Transverse colon (tissue), 4 donors: ENCODE measurements around the gene TMEM87A. TPM values are rescaled to one million over a fixed set of nuclear protein-coding genes. Genes with fewer than 3 reads are reported as not detected.

Source experiments
- DNase-seq: peaks from one replicate; pipeline ENCODE4 v3.0.0-alpha.2; 2019
- H3K27ac ChIP-seq, 4 donors: fragments of 200-600 bp; sonication (generic); 2 replicates each; pipeline ENCODE4 v1.5.1; 2016 to 2018; ENCODE audit warnings: inconsistent platforms in 4 of 4
- H3K27me3 ChIP-seq: fragments of 200-600 bp; sonication (generic); 2 replicates; pipeline ENCODE4 v1.5.1; 2017; ENCODE audit warnings: inconsistent platforms
- H3K36me3 ChIP-seq, 4 donors: fragments of 200-600 bp; sonication (generic); 2 replicates each; pipeline ENCODE4 v1.5.1; 2017 to 2019; ENCODE audit warnings: inconsistent platforms in 4 of 4
- H3K4me1 ChIP-seq, 4 donors: fragments of 200-600 bp; sonication (generic); 2 replicates each; pipeline ENCODE4 v1.5.1; 2017 to 2020; ENCODE audit warnings: inconsistent platforms in 4 of 4
- H3K4me3 ChIP-seq, 4 donors: fragments of 200-600 bp; sonication (generic); 1 replicate in 1 of 4; 2 replicates in 3 of 4; pipeline versions ENCODE4 v1.5.1 to v1.6.1; 2017 to 2019; ENCODE audit warnings: inconsistent platforms in 4 of 4
- H3K9me3 ChIP-seq, 2 donors: fragments of 200-600 bp; sonication (generic); 2 replicates each; pipeline ENCODE4 v1.5.1; 2017 to 2019; ENCODE audit warnings: inconsistent platforms in 2 of 2
- EP300 ChIP-seq: sonication (generic); formaldehyde crosslinking; IDR thresholded peaks from one replicate; pipeline ENCODE4 v1.6.1; 2017; ENCODE audit warnings: antibody characterized with exemption, low read depth
- POLR2A ChIP-seq: fragments of 450-650 bp; IDR thresholded peaks from one replicate; pipeline ENCODE4 v1.6.1; 2016; ENCODE audit warnings: antibody characterized with exemption, mild to moderate bottlenecking, moderate library complexity
- POLR2AphosphoS5 ChIP-seq, 3 donors: sonication (generic); formaldehyde crosslinking; IDR thresholded peaks; one replicate each; pipeline ENCODE4 v1.6.1; 2016; ENCODE audit warnings: antibody characterized with exemption in 3 of 3
- WGBS, 2 donors: methylation state at CpG; one replicate each; pipeline ENCODE4 v1.1.5; 2018; ENCODE audit warnings: low coverage in 1 of 2; 5-methylcytosine and 5-hydroxymethylcytosine counted together
- in situ Hi-C, 4 donors: fragments of 200-750 bp; cut with MboI; loops; one replicate each; pipeline versions ENCODE4 v1.15.0 to v1.15.1; 2017; ENCODE audit warnings: low sequenced_read_pairs in 3 of 4, low pct_ligation_motif_present in 1 of 4, low pct_unique_long_range_greater_than_20kb in 1 of 4
- intact Hi-C: fragments of 100-400 bp; cut with DNase I; formaldehyde crosslinking; loops from one replicate; pipeline ENCODE4 v1.15.1; 2023; ENCODE audit warnings: low total_unique reads
- total RNA-seq, 4 donors: library from RNA; depleted of rRNA; stranded (reverse); fragments of >200 nt; gene quantifications; one replicate each; pipeline ENCODE4 v1.1.0, GENCODE V29; 2016
- TF ChIP-seq, protein P1 (sequence below), 5 experiments: fragments of 200-600 bp in 3 of 5; fragments of 450-650 bp in 2 of 5; sonication (generic) in 3 of 5; IDR thresholded peaks; 1 replicate in 2 of 5; 2 replicates in 3 of 5; pipeline ENCODE4 v1.5.1; 2016 to 2017; ENCODE audit warnings: antibody characterized with exemption in 5 of 5, inconsistent platforms in 3 of 5, mild to moderate bottlenecking in 2 of 5, moderate library complexity in 1 of 5

The TMEM87A gene
- total RNA-seq, 4 donors from 2014 or later = 93.1 to 110 (median 107) TPM

GRCh38 chr15:42206406-42206805 lies 66.8 kb downstream of the TMEM87A start:
- intact Hi-C loops = no loop called here
- in situ Hi-C loops = no loop called here
- peaks cover 0 to 10% (median 7%) of the 10 kb centered on the region in 4 donors for H3K36me3 ChIP-seq
- no peak for DNase-seq
- H3K27me3 ChIP-seq = no peaks in the 10 kb centered on the region
- H3K9me3 ChIP-seq = no peaks in the 10 kb centered on the region
- H3K4me3 ChIP-seq = no peak overlapping the region
- 73 to 80% methylated on average over 2 to 4 of the region's 4 CpGs for WGBS, 2 donors
- TF ChIP-seq POLR2AphosphoS5 (IDR thresholded peaks at IDR 0.05) = no peak
- no peak for TF ChIP-seq EP300
- TF ChIP-seq, protein P1, sequence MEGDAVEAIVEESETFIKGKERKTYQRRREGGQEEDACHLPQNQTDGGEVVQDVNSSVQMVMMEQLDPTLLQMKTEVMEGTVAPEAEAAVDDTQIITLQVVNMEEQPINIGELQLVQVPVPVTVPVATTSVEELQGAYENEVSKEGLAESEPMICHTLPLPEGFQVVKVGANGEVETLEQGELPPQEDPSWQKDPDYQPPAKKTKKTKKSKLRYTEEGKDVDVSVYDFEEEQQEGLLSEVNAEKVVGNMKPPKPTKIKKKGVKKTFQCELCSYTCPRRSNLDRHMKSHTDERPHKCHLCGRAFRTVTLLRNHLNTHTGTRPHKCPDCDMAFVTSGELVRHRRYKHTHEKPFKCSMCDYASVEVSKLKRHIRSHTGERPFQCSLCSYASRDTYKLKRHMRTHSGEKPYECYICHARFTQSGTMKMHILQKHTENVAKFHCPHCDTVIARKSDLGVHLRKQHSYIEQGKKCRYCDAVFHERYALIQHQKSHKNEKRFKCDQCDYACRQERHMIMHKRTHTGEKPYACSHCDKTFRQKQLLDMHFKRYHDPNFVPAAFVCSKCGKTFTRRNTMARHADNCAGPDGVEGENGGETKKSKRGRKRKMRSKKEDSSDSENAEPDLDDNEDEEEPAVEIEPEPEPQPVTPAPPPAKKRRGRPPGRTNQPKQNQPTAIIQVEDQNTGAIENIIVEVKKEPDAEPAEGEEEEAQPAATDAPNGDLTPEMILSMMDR (IDR thresholded peaks at IDR 0.05) = no peak
- no peak for TF ChIP-seq POLR2A
- no peak overlapping the region for H3K27ac ChIP-seq
- H3K4me1 ChIP-seq = peaks cover 0 to 28% (median 10%) of the 10 kb centered on the region in 4 donors

DNA sequence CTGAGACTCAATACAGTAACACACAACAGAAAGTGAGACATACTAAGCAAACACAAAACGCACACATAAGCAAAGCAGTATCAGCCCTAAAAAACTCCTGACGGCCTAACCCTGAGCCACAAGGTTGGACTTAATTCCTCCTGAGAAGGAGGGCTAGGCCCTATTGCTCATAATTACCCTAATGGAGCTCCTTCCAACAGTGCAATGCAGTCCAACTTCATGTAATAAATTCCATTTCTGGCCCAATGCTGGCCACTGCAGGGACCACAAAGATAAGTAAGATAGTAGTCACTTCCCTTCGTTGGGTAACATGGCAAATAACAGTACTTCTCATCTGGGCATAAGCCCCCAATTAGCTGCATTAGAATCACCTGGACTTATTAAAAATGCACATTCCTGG lies 69.3 kb downstream of the TMEM87A start:
- intact Hi-C loops (no loop called here), in situ Hi-C loops (no loop called here)
- no peak for DNase-seq
- 80 to 90% methylated on average over 1 to 3 of the region's 3 CpGs for WGBS, 2 donors
- TF ChIP-seq EP300 (no peak), POLR2A (no peak), POLR2AphosphoS5 (IDR thresholded peaks at IDR 0.05) (no peak)
- TF ChIP-seq, protein P1 (IDR thresholded peaks at IDR 0.05) = no peak
- Histone ChIP-seq H3K36me3 (peaks cover 0 to 11% (median 2%) of the 10 kb centered on the region in 4 donors), H3K4me3 (no peak overlapping the region), H3K4me1 (peaks cover 0 to 28% (median 10%) of the 10 kb centered on the region in 4 donors), H3K9me3 (no peaks in the 10 kb centered on the region), H3K27ac (no peak overlapping the region), H3K27me3 (no peaks in the 10 kb centered on the region)

- in situ Hi-C loops = no loop called here
- DNase-seq = no peak
- 60 to 80% methylated on average over 2 of the region's 2 CpGs for WGBS, 2 donors
These were observed 70.6 kb downstream of the TMEM87A start for GRCh38 chr15:42202653-42203052.

DNA sequence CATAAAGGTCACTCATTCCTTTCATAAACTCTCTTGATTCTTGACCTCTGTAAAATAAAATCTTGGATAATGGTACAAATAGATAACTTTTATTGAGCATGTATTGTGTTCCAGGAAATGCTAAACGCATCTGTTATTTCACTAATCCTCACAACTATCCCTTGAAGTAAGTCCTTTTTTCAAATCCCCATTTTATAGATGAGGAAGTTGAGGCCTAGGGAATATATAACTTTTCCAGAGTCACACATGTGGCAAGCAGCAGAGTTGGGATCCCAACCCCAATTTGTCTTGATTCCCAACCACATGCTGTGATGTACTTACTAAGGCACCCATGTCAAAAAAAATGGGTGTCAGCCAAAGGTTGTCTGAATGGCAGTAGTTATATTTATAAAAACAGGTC lies 71.4 kb downstream of the TMEM87A start:
- intact Hi-C loops (no loop called here), in situ Hi-C loops (no loop called here)
- H3K9me3 ChIP-seq = no peaks in the 10 kb centered on the region
- no peak overlapping the region for H3K4me3 ChIP-seq
- no peak for DNase-seq
- H3K27ac ChIP-seq = no peak overlapping the region
- no peaks in the 10 kb centered on the region for H3K27me3 ChIP-seq
- TF ChIP-seq EP300 (no peak), POLR2AphosphoS5 (IDR thresholded peaks at IDR 0.05) (no peak), POLR2A (no peak)
- TF ChIP-seq, protein P1 (IDR thresholded peaks at IDR 0.05) = no peak
- WGBS, 2 donors = 95 to 100% methylated on average over 1 of the region's 1 CpG
- peaks cover 0 to 21% (median 7%) of the 10 kb centered on the region in 4 donors for H3K36me3 ChIP-seq
- peaks cover 0 to 16% (median 4%) of the 10 kb centered on the region in 4 donors for H3K4me1 ChIP-seq

More at GRCh38 chr15:42202653-42203052, 70.6 kb downstream of the TMEM87A start:
- intact Hi-C loops = no loop called here
- TF ChIP-seq, protein P1 (IDR thresholded peaks at IDR 0.05) = no peak
- TF ChIP-seq EP300 (no peak), POLR2A (no peak), POLR2AphosphoS5 (IDR thresholded peaks at IDR 0.05) (no peak)
- Histone ChIP-seq H3K4me3 (no peak overlapping the region), H3K27me3 (no peaks in the 10 kb centered on the region), H3K36me3 (peaks cover 0 to 16% (median 7%) of the 10 kb centered on the region in 4 donors), H3K27ac (no peak overlapping the region), H3K4me1 (peaks cover 0 to 24% (median 10%) of the 10 kb centered on the region in 4 donors), H3K9me3 (no peaks in the 10 kb centered on the region)
